Measurements from ENCODE around the gene HAP1.
A peak's percentile ranks its signal among the peaks of the same experiment; 100 is the strongest.

Gene HAP1, protein sequence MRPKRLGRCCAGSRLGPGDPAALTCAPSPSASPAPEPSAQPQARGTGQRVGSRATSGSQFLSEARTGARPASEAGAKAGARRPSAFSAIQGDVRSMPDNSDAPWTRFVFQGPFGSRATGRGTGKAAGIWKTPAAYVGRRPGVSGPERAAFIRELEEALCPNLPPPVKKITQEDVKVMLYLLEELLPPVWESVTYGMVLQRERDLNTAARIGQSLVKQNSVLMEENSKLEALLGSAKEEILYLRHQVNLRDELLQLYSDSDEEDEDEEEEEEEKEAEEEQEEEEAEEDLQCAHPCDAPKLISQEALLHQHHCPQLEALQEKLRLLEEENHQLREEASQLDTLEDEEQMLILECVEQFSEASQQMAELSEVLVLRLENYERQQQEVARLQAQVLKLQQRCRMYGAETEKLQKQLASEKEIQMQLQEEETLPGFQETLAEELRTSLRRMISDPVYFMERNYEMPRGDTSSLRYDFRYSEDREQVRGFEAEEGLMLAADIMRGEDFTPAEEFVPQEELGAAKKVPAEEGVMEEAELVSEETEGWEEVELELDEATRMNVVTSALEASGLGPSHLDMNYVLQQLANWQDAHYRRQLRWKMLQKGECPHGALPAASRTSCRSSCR

DNA sequence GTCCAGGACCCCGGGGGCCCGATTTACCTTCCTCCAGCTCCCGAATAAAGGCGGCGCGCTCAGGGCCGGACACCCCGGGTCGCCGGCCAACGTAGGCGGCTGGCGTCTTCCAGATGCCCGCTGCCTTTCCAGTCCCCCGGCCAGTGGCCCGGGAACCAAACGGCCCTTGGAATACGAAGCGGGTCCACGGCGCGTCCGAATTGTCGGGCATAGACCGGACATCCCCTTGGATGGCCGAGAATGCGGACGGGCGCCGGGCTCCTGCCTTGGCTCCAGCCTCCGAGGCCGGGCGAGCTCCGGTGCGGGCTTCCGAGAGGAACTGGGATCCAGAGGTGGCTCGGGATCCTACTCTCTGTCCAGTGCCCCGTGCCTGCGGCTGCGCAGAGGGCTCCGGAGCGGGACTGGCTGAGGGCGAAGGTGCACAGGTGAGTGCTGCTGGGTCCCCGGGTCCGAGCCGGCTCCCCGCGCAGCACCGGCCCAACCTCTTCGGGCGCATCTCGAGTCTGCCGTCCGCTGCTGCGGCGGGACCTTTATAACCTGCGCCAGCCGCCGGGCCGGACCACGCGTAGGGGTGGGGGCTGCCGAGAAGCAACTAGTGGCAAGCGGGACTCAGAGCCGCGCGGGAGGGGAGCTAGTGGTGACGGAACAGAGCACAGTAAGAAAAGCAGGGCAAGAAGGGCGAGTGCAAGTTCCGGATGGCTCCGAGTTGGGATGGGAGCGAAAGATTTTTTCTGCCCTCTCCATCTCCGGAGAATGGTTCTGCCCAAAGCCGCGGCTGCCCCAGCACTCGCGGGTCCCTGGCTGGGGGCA, at the start of gene HAP1:
HAP1 (minus strand) TSS at position 505 of the 810 bp plus-strand sequence; CDS start at position 496, 9 bp downstream.
- no peak for TF ChIP-seq ZFX (IDR thresholded peaks at IDR 0.05)
- TF ChIP-seq, protein P1, sequence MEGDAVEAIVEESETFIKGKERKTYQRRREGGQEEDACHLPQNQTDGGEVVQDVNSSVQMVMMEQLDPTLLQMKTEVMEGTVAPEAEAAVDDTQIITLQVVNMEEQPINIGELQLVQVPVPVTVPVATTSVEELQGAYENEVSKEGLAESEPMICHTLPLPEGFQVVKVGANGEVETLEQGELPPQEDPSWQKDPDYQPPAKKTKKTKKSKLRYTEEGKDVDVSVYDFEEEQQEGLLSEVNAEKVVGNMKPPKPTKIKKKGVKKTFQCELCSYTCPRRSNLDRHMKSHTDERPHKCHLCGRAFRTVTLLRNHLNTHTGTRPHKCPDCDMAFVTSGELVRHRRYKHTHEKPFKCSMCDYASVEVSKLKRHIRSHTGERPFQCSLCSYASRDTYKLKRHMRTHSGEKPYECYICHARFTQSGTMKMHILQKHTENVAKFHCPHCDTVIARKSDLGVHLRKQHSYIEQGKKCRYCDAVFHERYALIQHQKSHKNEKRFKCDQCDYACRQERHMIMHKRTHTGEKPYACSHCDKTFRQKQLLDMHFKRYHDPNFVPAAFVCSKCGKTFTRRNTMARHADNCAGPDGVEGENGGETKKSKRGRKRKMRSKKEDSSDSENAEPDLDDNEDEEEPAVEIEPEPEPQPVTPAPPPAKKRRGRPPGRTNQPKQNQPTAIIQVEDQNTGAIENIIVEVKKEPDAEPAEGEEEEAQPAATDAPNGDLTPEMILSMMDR (conservative IDR thresholded peaks at IDR 0.05) = no peak
- peak within 1 kb of the TSS; percentile 34 for H3K27ac ChIP-seq

DNA sequence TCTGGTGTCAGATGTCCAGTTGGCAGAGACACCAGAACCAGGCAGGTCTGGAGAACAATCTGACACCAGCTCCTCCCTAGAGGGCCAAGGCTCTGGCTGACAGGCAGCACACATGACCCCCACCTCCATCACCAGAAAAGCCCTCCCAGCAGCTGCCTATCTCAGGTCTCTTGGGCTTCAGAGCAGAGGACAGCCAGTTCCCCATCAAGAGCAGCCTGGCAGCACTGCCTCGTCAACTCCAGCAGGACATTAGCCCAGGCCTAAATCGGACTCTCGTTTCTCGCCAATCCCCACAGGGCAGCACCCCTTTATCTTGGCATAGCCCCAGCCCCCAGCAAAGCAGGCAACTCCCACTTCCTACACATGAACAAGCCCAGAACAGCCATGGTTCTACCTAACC, 47.7 kb upstream of the HAP1 start:
- TF ChIP-seq, protein P1 (conservative IDR thresholded peaks at IDR 0.05) = no peak
- no peak for TF ChIP-seq ZFX (IDR thresholded peaks at IDR 0.05)
- H3K27ac ChIP-seq = peak overlapping the region; percentile 85

DNA sequence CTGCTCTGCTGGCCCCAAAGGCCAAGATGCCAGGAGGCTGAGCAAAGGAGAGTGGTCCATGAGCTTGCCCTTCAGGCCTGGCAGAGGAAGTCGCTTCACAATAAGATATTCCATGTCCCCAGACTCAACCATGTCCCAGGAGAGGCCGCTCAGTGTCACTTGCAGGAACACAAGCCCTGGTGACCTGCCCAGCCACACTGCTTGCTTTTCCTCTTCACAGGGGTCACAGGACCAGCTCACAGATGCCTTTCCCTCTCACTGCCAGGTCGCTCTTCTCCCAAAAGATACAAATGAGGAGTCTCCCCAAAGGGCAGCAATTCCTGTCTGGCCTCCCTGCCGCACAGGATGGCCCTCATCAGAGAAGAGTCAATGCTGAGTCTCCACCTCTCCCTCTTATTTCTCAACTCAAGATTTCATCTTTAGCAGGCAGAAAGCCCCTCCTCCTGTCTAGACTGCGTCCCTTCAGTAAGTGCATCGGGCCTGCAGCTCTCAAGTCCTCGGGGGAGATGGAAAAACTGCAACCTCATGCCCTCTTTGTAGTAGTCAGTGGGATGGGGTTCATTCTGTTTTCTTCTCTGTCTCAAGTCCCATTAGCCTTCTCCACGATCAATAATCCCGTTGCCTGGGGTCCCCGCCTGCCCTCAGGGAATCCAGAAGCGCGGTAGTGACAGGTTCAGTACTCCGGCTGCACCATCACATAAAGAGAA, 47.1 kb upstream of the HAP1 start:
- TF ChIP-seq, protein P1 (conservative IDR thresholded peaks at IDR 0.05) = no peak
- no peak for TF ChIP-seq ZFX (IDR thresholded peaks at IDR 0.05)
- H3K27ac ChIP-seq = peak overlapping the region; percentile 85

DNA sequence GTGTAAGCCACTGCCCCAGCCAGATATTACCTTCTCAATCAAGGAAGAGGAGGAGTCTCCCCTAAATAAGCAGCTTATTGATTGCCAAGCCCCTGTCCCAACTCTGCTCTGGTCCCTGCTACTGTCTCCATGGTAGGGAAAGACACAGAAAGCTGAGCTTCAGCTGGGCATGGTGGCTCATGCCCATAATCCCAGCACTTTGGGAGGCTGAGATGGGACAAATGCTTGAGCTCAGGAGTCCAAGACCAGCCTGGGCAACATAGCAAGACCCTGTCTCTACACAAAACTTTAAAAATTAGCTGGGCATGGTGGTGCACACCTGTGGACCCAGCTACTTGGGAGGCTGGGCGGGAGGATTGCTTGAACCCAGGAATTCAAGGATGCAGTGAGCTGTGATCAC, 45.5 kb upstream of the HAP1 start:
- TF ChIP-seq ZFX (IDR thresholded peaks at IDR 0.05) = no peak
- TF ChIP-seq, protein P1 (conservative IDR thresholded peaks at IDR 0.05) = no peak
- H3K27ac ChIP-seq = peak overlapping the region; percentile 88

DNA sequence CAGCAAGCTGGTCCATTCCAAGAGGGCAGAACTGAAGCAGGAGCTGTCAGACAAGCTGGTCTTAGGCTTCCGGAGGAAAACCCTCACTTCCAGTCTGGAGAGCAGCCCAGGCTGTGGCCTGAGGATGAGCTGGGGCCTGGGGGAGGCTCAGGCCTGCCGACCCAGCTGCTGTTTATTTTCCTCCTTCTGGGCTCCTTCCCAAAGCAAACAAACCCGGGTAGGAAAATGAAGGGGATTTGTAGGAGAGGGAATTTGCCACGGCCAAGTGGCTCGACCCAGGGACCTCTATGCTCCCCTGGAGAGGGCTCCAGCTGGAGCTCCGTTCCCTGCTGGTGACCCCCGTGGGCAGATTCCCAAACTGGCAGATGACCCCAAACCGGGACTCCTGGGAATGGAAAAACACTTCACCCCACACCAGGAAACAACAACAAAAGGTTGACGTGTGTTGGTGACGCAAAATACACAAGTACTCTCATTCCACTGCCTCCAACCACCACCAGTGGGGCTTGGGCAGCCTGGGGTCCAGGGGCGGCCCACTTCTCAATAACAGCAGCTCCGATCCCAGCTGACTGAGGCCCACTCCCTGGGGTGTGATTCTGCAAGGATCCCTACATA, 43.2 kb upstream of the HAP1 start:
- TF ChIP-seq, protein P1 (conservative IDR thresholded peaks at IDR 0.05) = no peak
- TF ChIP-seq ZFX (IDR thresholded peaks at IDR 0.05) = no peak
- peak overlapping the region; percentile 88 for H3K27ac ChIP-seq

DNA sequence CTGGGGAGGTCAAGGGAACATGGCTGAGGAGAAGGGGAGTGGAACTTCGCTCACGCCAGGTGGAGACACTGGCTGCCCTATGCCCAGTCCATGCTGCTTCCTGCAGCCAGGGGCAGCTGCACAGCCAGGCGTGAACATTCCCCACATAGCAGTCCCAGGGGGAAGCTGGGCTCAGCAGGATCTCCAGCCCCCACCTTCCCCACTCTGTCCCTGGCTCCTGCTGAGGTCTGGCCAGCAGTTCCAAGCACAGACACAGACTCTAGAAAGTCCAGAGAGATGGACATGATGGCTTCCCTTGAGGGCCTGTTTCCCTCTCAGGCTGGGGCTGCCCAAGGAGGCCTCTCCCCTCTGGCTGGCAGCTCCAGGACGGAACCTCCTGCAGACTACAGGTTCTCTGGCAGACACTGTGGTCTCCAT, 42.7 kb upstream of the HAP1 start:
- H3K27ac ChIP-seq = peak overlapping the region; percentile 88

DNA sequence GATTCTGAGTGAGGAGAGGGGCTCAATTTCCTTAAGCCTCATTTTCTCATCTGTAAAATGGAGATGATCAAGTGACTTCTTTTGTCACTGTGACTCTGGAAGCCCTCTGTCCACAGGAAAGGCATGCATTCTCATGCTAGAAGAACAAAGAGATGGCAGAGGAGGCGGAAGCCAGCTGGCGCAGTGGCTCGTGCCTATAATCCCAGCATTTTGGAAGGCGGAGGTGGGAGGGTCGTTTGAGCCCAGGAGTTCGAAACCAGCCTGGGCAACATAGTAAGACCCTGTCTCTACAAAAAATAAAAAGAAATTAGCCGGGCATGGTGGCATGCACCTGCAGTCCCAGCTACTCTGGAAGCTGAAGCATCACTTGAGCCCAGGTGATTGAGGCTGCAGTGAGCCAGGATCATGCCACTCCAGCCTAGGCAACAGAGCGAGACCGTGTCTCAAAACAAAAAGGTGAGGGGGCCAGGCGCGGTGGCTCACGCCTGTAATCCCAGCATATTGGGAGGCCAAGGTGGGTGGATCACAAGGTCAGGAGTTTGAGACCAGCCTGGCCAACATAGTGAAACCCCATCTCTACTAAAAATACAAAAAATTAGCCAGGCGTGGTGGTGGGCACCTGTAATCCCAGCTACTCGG, 41.9 kb upstream of the HAP1 start:
- peak overlapping the region; percentile 88 for H3K27ac ChIP-seq

More for the DNA sequence above, 42.7 kb upstream of the HAP1 start:
- TF ChIP-seq, protein P1 (conservative IDR thresholded peaks at IDR 0.05) = no peak
- TF ChIP-seq ZFX (IDR thresholded peaks at IDR 0.05) = no peak

All from C4-2B (cell line).